Mesendoderm (in vitro differentiated cells): ENCODE results near the gene KIR3DL3.
"Not testable (repeated sequence)": the region's sequence is repeated elsewhere in the genome, so short reads cannot be mapped to it uniquely, and the experiment has no call there.

ENCODE experiments used
- DNase-seq: peaks from one replicate; pipeline ENCODE4 v3.0.0; 2013
- H2AK5ac ChIP-seq: 2 replicates; pipeline ENCODE4 v1.6.1; 2013; ENCODE audit warnings: low read length, inconsistent platforms
- H2BK120ac ChIP-seq: 2 replicates; pipeline ENCODE4 v1.6.1; 2013; ENCODE audit warnings: low read depth, mild to moderate bottlenecking, low read length, moderate library complexity, mixed read lengths
- H2BK15ac ChIP-seq: replicated peaks from 2 replicates; pipeline ENCODE4 v1.6.1; 2013; ENCODE audit warnings: low read depth, mild to moderate bottlenecking, moderate library complexity
- H2BK5ac ChIP-seq: 2 replicates; pipeline ENCODE4 v1.6.1; 2013; ENCODE audit warnings: low read length, inconsistent platforms
- H3K18ac ChIP-seq: 2 replicates; pipeline ENCODE4 v1.6.1; 2013; ENCODE audit warnings: mild to moderate bottlenecking, low read length, mixed read lengths
- H3K23ac ChIP-seq: one replicate; pipeline ENCODE4 v1.6.1; 2013; ENCODE audit warnings: low read length
- H3K27ac ChIP-seq: 2 replicates; pipeline ENCODE4 v1.5.1; 2013; ENCODE audit warnings: low read depth, mild to moderate bottlenecking, inconsistent platforms, low read length, moderate library complexity
- H3K27me3 ChIP-seq: 2 replicates; pipeline ENCODE4 v1.6.1; 2013; ENCODE audit warnings: low read length, control low read depth, mild to moderate bottlenecking, inconsistent platforms; ENCODE audit not compliant: insufficient read depth, poor library complexity
- H3K36me3 ChIP-seq: 2 replicates; pipeline ENCODE4 v1.6.1; 2013; ENCODE audit warnings: low read length, inconsistent platforms; ENCODE audit not compliant: control insufficient read depth, insufficient read depth
- H3K4ac ChIP-seq: one replicate; pipeline ENCODE4 v1.6.1; 2013; ENCODE audit warnings: low read depth, mild to moderate bottlenecking, low read length, moderate library complexity
- H3K4me1 ChIP-seq: 2 replicates; pipeline ENCODE4 v1.6.1; 2013; ENCODE audit warnings: low read depth, low read length, inconsistent platforms; ENCODE audit not compliant: control insufficient read depth
- H3K4me2 ChIP-seq: 2 replicates; pipeline ENCODE4 v1.6.1; 2013; ENCODE audit warnings: low read length
- H3K4me3 ChIP-seq: 2 replicates; pipeline ENCODE4 v1.5.1; 2013; ENCODE audit warnings: mild to moderate bottlenecking, low read length
- H3K56ac ChIP-seq: one replicate; pipeline ENCODE4 v1.6.1; 2013; ENCODE audit warnings: low read length
- H3K79me1 ChIP-seq: 2 replicates; pipeline ENCODE4 v1.6.1; 2013; ENCODE audit warnings: low read length, inconsistent platforms
- H3K79me2 ChIP-seq: 2 replicates; pipeline ENCODE4 v1.6.1; 2013; ENCODE audit warnings: mild to moderate bottlenecking, low read length; ENCODE audit not compliant: control insufficient read depth, insufficient read depth
- H3K9ac ChIP-seq: 2 replicates; pipeline ENCODE4 v1.6.1; 2013; ENCODE audit warnings: low read length, inconsistent platforms
- H4K5ac ChIP-seq: one replicate; pipeline ENCODE4 v1.6.1; 2013; ENCODE audit warnings: low read length
- H4K8ac ChIP-seq: one replicate; pipeline ENCODE4 v1.6.1; 2013; ENCODE audit warnings: low read depth, mild to moderate bottlenecking, control low read depth, low read length, moderate library complexity
- WGBS: extraction: QIAGEN DNeasy Blood & Tissue Kit; methylation state at CpG from one replicate; pipeline ENCODE4 v1.1.7; 2013; ENCODE audit warnings: low lambda C conversion rate, missing lambda C conversion rate; ENCODE audit not compliant: insufficient coverage; ENCODE audit errors: extremely low coverage; 5-methylcytosine and 5-hydroxymethylcytosine counted together

The KIR3DL3 gene

GRCh38 chr19:54770511-54770910 lies 46.3 kb downstream of the KIR3DL3 start:
- not testable (repeated sequence) for H3K56ac ChIP-seq, H3K4me3 ChIP-seq, H2BK5ac ChIP-seq, H2AK5ac ChIP-seq, H3K4me1 ChIP-seq, H2BK120ac ChIP-seq, H3K4me2 ChIP-seq, H3K9ac ChIP-seq, DNase-seq, H3K27me3 ChIP-seq, H3K18ac ChIP-seq, H3K79me2 ChIP-seq, H3K4ac ChIP-seq, H2BK15ac ChIP-seq, H3K27ac ChIP-seq, H3K36me3 ChIP-seq, H3K23ac ChIP-seq, H4K5ac ChIP-seq, H4K8ac ChIP-seq, H3K79me1 ChIP-seq
- WGBS = no CpG with 5 or more reads among the region's 4 CpGs

- H3K79me1 ChIP-seq, H3K56ac ChIP-seq, H3K9ac ChIP-seq, H3K4me2 ChIP-seq, H3K27me3 ChIP-seq, H4K5ac ChIP-seq, H3K36me3 ChIP-seq, H3K4me3 ChIP-seq, H3K23ac ChIP-seq, H3K18ac ChIP-seq, H3K4ac ChIP-seq, H2BK5ac ChIP-seq, H3K27ac ChIP-seq, H3K4me1 ChIP-seq, H2BK120ac ChIP-seq, DNase-seq, H2BK15ac ChIP-seq, H4K8ac ChIP-seq, H3K79me2 ChIP-seq, H2AK5ac ChIP-seq: not testable (repeated sequence)
- no CpG with 5 or more reads among the region's 15 CpGs for WGBS
Observed at GRCh38 chr19:54771018-54771960, 47.0 kb downstream of the KIR3DL3 start.

DNA sequence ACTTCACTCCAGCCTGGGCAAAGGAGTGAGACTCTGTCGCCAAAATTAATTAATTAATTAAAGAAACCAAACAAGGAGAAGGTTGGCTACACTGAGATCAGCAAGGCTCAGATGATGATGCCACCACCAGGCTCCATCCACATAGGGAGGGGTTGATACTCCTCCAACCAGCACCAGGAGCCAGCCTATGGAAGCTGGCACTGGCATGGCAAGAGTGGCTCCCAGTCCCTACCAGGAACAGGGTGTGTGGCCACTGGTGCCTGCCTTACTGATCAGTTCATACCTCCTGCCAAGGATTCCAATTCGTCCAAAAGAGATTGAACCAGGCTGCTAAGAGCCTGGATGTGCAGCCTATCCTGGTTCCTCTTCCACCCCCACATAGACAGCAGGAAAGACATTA lies 48.4 kb downstream of the KIR3DL3 start:
- H3K27ac ChIP-seq, H4K8ac ChIP-seq, H3K79me2 ChIP-seq, H3K23ac ChIP-seq, H2BK120ac ChIP-seq, H3K27me3 ChIP-seq, H3K4ac ChIP-seq, H4K5ac ChIP-seq, H3K56ac ChIP-seq, H3K4me2 ChIP-seq, H3K18ac ChIP-seq, DNase-seq, H3K79me1 ChIP-seq, H2BK5ac ChIP-seq, H3K36me3 ChIP-seq, H3K4me1 ChIP-seq, H2AK5ac ChIP-seq, H2BK15ac ChIP-seq, H3K9ac ChIP-seq, H3K4me3 ChIP-seq: not testable (repeated sequence)
- whole genome bisulfite sequencing = no CpG with 5 or more reads among the region's 2 CpGs

DNA sequence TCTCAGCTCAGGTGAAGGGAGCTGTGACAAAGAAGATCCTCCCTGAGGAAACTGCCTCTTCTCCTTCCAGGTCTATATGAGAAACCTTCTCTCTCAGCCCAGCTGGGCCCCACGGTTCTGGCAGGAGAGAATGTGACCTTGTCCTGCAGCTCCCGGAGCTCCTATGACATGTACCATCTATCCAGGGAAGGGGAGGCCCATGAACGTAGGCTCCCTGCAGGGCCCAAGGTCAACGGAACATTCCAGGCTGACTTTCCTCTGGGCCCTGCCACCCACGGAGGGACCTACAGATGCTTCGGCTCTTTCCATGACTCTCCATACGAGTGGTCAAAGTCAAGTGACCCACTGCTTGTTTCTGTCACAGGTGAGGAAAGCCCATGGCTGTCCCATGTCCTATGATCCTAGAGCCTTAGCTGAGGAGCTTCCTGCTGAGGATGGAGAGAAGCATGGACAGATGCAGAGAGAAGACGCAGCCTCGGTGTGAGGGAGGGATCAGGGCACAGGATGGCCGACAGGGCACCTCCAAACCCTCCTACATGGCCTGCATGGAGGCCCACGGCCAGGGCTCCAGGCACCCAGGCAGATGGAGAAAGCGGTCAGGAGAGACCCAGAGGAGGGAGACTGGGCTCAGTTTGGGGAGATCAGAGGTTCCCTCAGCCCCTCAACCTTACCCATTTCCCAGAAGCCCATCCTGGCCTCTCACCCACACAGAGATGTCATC lies 51.0 kb downstream of the KIR3DL3 start:
- not testable (repeated sequence) for H2BK120ac ChIP-seq, DNase-seq, H3K56ac ChIP-seq, H3K36me3 ChIP-seq, H3K4me1 ChIP-seq, H3K9ac ChIP-seq, H3K4ac ChIP-seq, H3K23ac ChIP-seq, H3K79me1 ChIP-seq, H4K5ac ChIP-seq, H4K8ac ChIP-seq, H3K27me3 ChIP-seq, H3K27ac ChIP-seq, H2BK5ac ChIP-seq, H3K4me2 ChIP-seq, H3K18ac ChIP-seq, H2BK15ac ChIP-seq, H3K79me2 ChIP-seq, H2AK5ac ChIP-seq, H3K4me3 ChIP-seq
- WGBS = no CpG with 5 or more reads among the region's 12 CpGs

DNA sequence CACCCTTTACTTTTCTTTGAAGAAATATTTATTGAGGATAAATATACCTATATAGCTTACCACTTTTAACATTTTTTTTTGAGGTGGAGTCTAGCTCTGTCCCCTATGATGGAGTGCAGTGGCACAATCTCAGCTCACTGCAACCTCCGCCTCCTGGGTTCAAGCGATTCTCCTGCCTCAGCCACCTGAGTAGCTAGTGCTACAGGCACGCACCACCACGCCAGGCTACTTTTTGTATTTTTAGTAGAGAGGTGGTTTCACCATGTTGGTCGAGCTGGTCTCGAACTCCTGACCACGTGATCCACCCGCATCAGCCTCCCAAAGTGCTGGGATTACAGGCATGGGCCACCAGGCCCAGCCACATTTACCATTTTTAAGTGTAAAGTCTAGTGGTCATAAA lies 51.6 kb downstream of the KIR3DL3 start:
- not testable (repeated sequence) for H3K4me3 ChIP-seq, H3K4ac ChIP-seq, H3K36me3 ChIP-seq, H3K23ac ChIP-seq, H3K79me1 ChIP-seq, H3K27me3 ChIP-seq, H3K18ac ChIP-seq, DNase-seq, H4K5ac ChIP-seq, H2AK5ac ChIP-seq, H3K79me2 ChIP-seq, H3K27ac ChIP-seq, H3K56ac ChIP-seq, H4K8ac ChIP-seq, H2BK15ac ChIP-seq, H3K4me1 ChIP-seq, H3K9ac ChIP-seq, H2BK120ac ChIP-seq, H2BK5ac ChIP-seq, H3K4me2 ChIP-seq
- WGBS = no CpG with 5 or more reads among the region's 8 CpGs
